OCI-LY3 (cell line): ENCODE results near the gene TMEFF2.

Experiments
- CTCF ChIP-seq: fragments of 200-600, 300-600 bp; sonication (generic); IDR thresholded peaks from 2 replicates; pipeline ENCODE4 v1.5.1; 2014; ENCODE audit warnings: antibody characterized with exemption, low read length, low read depth
- EZH2phosphoT487 ChIP-seq: fragments of 200-600 bp; shearing (Covaris generic); IDR thresholded peaks from 2 replicates; pipeline ENCODE4 v1.6.1; 2018; ENCODE audit warnings: antibody characterized with exemption, mixed run types, low read depth

GRCh38 chr2:191968120-191968519 is 226.6 kb downstream of the TMEFF2 start:
- TF ChIP-seq CTCF (no peak), EZH2phosphoT487 (no peak)
